Measurements from ENCODE around the gene ZNF695.

DNA sequence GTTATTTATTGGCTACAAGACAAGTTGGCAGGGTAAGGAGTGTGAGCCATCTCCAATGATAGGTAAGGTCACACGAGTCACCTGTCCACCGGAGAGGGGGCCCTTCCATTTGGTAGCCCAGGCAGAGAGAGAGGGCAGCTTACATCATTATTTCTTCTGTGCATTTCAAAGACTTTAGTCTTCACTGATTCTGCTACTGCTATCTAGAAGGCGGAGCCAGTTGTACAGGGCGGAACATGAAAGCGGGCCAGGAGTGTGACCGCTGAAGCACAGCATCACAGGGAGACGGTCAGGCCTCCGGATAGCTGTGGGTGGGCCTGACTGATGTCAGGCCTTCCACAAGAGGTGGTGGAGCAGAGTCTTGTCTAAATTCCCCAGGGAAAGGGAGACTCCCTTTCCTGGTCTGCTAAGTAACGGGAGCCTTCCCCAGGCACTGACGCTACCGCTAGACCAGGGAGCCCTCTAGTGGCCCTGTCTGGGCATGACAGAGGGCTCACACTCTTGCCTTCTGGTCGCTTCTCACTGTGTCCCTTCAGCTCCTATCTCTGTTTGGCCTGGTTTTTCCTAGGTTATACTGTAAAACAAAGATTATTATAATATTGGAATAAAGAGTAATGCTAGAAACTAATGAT is 36.7 kb downstream of the ZNF695 start:
- TF ChIP-seq, protein P1, sequence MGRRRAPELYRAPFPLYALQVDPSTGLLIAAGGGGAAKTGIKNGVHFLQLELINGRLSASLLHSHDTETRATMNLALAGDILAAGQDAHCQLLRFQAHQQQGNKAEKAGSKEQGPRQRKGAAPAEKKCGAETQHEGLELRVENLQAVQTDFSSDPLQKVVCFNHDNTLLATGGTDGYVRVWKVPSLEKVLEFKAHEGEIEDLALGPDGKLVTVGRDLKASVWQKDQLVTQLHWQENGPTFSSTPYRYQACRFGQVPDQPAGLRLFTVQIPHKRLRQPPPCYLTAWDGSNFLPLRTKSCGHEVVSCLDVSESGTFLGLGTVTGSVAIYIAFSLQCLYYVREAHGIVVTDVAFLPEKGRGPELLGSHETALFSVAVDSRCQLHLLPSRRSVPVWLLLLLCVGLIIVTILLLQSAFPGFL (CRISPR knock-in tag; IDR thresholded peaks at IDR 0.05) = no peak
- TF ChIP-seq ZNF232 (CRISPR knock-in tag; IDR thresholded peaks at IDR 0.05) = no peak
- no peak for TF ChIP-seq NFRKB (IDR thresholded peaks at IDR 0.05; ENCODE audit: low read depth)
- 0 out of 3 replicates have a peak, but pooled peaks of 1 of the 2 experiments have one; percentile 46 for TF ChIP-seq CBX3 (IDR thresholded peaks at IDR 0.05; ENCODE audit: borderline replicate concordance in 1 of 2, low read length in 2 of 2)

Data from K562 (cell line).